K562 (cell line): Measurements from ENCODE around the gene GATA5. TPM values are rescaled to one million over a fixed set of nuclear protein-coding genes. Genes with fewer than 3 reads are reported as not detected.

ENCODE experiments used
- ATAC-seq: fragments of 200-7000 bp; cut with Tn5 transposase; 3 replicates; pipeline ENCODE4 v1.9.1; 2020; ENCODE audit warnings: moderate library complexity
- BruUV-seq: library from RNA; stranded (reverse); fragments of 400-500 nt; replicated peaks from 2 replicates; lab custom pipeline; 2021; lab: Mats Ljungman, UMichigan
- CTCF ChIA-PET: fragments of 300-600 bp; formaldehyde crosslinking; extraction: SDS; loops from one replicate; lab custom pipeline; 2021; ENCODE audit warnings: low intra/inter-chr PET ratio; lab: Yijun Ruan, JAX
- POLR2A ChIA-PET: fragments of 300-600, 350-650 bp; sonication (Branson Sonifier 250); formaldehyde crosslinking; extraction: SDS; loops from one replicate; lab custom pipeline; 2021; ENCODE audit warnings: antibody characterized with exemption, inconsistent platforms; lab: Yijun Ruan, JAX
- DNase-seq, 4 experiments: peaks; one replicate each; pipeline versions ENCODE4 v3.0.0 to v3.0.0-alpha.2; 2011 to 2018; ENCODE audit warnings: low spot score in 3 of 4, mixed read lengths in 3 of 4; ENCODE audit errors: extremely low read depth in 1 of 4
- FAIRE-seq: peaks from 2 replicates; lab custom pipeline; 2011; peaks lifted over from hg19 to GRCh38; lab: Jason Lieb, UNC
- H2AFZ ChIP-seq: 2 replicates; pipeline ENCODE4 v1.6.0; 2011; ENCODE audit warnings: low read depth, low read length, control low read depth, inconsistent platforms
- H3K27ac ChIP-seq: fragments of 200-600 bp; 3 replicates; pipeline ENCODE4 v1.8.0; 2011; ENCODE audit warnings: low read depth, mild to moderate bottlenecking, control low read depth, inconsistent platforms, low read length, moderate library complexity, mixed read lengths; ENCODE audit errors: extremely low read depth
- H3K27me3 ChIP-seq, 2 experiments: fragments of 300-600 bp in 1 of 2; 2 replicates in 1 of 2; 3 replicates in 1 of 2; pipeline versions ENCODE4 v1.6.0 to v1.8.0; 2011; ENCODE audit warnings: inconsistent platforms in 2 of 2, low read length in 2 of 2, mild to moderate bottlenecking in 1 of 2, mixed read lengths in 1 of 2, moderate library complexity in 1 of 2; ENCODE audit not compliant: control insufficient read depth in 2 of 2, insufficient read depth in 2 of 2
- H3K36me3 ChIP-seq: fragments of 300-600 bp; 3 replicates; pipeline ENCODE4 v1.8.0; 2011; ENCODE audit warnings: mild to moderate bottlenecking, low read length, inconsistent platforms; ENCODE audit not compliant: control insufficient read depth, insufficient read depth
- H3K4me1 ChIP-seq, 2 experiments: fragments of 200-600 bp in 1 of 2; replicated peaks in 1 of 2; 2 replicates in 1 of 2; 3 replicates in 1 of 2; pipeline versions ENCODE4 v1.5.1 to v1.8.0; 2011; ENCODE audit warnings: inconsistent platforms in 2 of 2, low read length in 2 of 2, mild to moderate bottlenecking in 1 of 2, mixed read lengths in 1 of 2, moderate library complexity in 1 of 2; ENCODE audit not compliant: control insufficient read depth in 2 of 2, insufficient read depth in 2 of 2
- H3K4me2 ChIP-seq: 2 replicates; pipeline ENCODE4 v1.6.1; 2011; ENCODE audit warnings: low read length, control low read depth, inconsistent platforms, mixed read lengths; ENCODE audit not compliant: insufficient read depth
- H3K4me3 ChIP-seq: fragments of 200-600 bp; sonication (generic), shearing (Covaris generic); 2 replicates; pipeline ENCODE4 v1.5.1; 2016; ENCODE audit warnings: control low read depth, inconsistent platforms
- H3K79me2 ChIP-seq: fragments of 200-600 bp; 3 replicates; pipeline ENCODE4 v1.8.0; 2011; ENCODE audit warnings: low read length, inconsistent platforms; ENCODE audit not compliant: control insufficient read depth, insufficient read depth
- H3K9ac ChIP-seq, 2 experiments: 2 replicates each; pipeline versions ENCODE4 v1.6.0 to v1.6.1; 2011; ENCODE audit warnings: low read depth in 2 of 2, low read length in 2 of 2, control low read depth in 1 of 2, inconsistent platforms in 1 of 2, mild to moderate bottlenecking in 1 of 2, mixed read lengths in 1 of 2; ENCODE audit not compliant: insufficient read depth in 1 of 2
- H3K9me1 ChIP-seq: one replicate; pipeline ENCODE4 v1.6.0; 2011; ENCODE audit warnings: inconsistent platforms, mild to moderate bottlenecking, low read length, moderate library complexity; ENCODE audit not compliant: control insufficient read depth, insufficient read depth
- H3K9me3 ChIP-seq: replicated peaks from 2 replicates; pipeline ENCODE4 v1.5.1; 2011; ENCODE audit warnings: low read depth, low read length, inconsistent platforms; ENCODE audit not compliant: control insufficient read depth, insufficient read depth
- H4K20me1 ChIP-seq: replicated peaks from 2 replicates; pipeline ENCODE4 v1.6.1; 2011; ENCODE audit warnings: low read length, inconsistent platforms, mixed read lengths; ENCODE audit not compliant: control insufficient read depth, insufficient read depth
- CBX5 ChIP-seq: IDR thresholded peaks from 2 replicates; pipeline ENCODE4 v1.6.1; 2014; ENCODE audit warnings: low read depth, borderline replicate concordance
- DNMT1 ChIP-seq: fragments of 450-650 bp; IDR thresholded peaks from 2 replicates; pipeline ENCODE4 v1.6.1; 2016; ENCODE audit warnings: antibody characterized with exemption, mild to moderate bottlenecking
- FIP1L1 ChIP-seq: fragments of 200-400 bp; formaldehyde crosslinking; IDR thresholded peaks from 2 replicates; pipeline ENCODE4 v1.6.1; 2018; ENCODE audit warnings: mild to moderate bottlenecking, low read depth, low read length; ENCODE audit not compliant: poor library complexity, severe bottlenecking
- FOXJ2 ChIP-seq: fragments of 200-800 bp; sonication (Bioruptor generic); IDR thresholded peaks from 2 replicates; pipeline ENCODE4 v1.6.1; 2016; ENCODE audit warnings: missing genetic modification characterization, missing compliant biosample characterization
- GATAD2A ChIP-seq: fragments of 450-650 bp; IDR thresholded peaks from 2 replicates; pipeline ENCODE4 v1.6.1; 2017
- HMG20B ChIP-seq: fragments of 250-450 bp; sonication (Bioruptor Pico); IDR thresholded peaks from 2 replicates; pipeline ENCODE4 v1.5.0; 2021; ENCODE audit warnings: mild to moderate bottlenecking
- MXI1 ChIP-seq: IDR thresholded peaks from 2 replicates; pipeline ENCODE4 v1.6.1; 2011; ENCODE audit warnings: low read depth, mild to moderate bottlenecking, improper control_type of control experiment, low read length
- NFYB ChIP-seq: IDR thresholded peaks from 2 replicates; pipeline ENCODE4 v1.6.1; 2011; ENCODE audit warnings: mild to moderate bottlenecking, moderate library complexity; ENCODE audit not compliant: insufficient read length; ENCODE audit errors: extremely low read depth
- PURB ChIP-seq: sonication (generic); formaldehyde crosslinking; IDR thresholded peaks from 2 replicates; pipeline ENCODE4 v1.9.0; 2021; ENCODE audit warnings: low read depth, mild to moderate bottlenecking, missing genetic modification reagents
- STAT5B ChIP-seq: fragments of 250-450 bp; sonication (Bioruptor Pico); IDR thresholded peaks from 2 replicates; pipeline ENCODE4 v1.8.0; 2021; ENCODE audit warnings: mild to moderate bottlenecking, inconsistent platforms
- ZBTB1 ChIP-seq: sonication (generic); formaldehyde crosslinking; IDR thresholded peaks from 2 replicates; pipeline ENCODE4 v1.8.1; 2023; ENCODE audit warnings: missing genetic modification reagents, low read depth, mild to moderate bottlenecking, borderline replicate concordance
- WGBS: fragments of 100-300 bp; shearing (Covaris generic); methylation state at CpG from one replicate; pipeline ENCODE4 v1.1.6; 2016; ENCODE audit warnings: low coverage, mixed read lengths; ENCODE audit not compliant: insufficient coverage; ENCODE audit errors: missing lambda C conversion rate; 5-methylcytosine and 5-hydroxymethylcytosine counted together
- in situ Hi-C: fragments of 300-500 bp; cut with MboI; formaldehyde crosslinking; loops from 4 replicates; pipeline ENCODE4 v1.15.0; 2018; ENCODE audit warnings: inconsistent platforms, mixed read lengths
- intact Hi-C: fragments of 100-400 bp; cut with micrococcal nuclease; formaldehyde crosslinking; loops from 2 replicates; pipeline ENCODE4 v1.14.2; 2022
- polyA plus RNA-seq, 8 experiments: library from polyadenylated mRNA; depleted of rRNA in 4 of 8; stranded (reverse) in 5 of 8; unstranded in 3 of 8; fragments of >200 nt; fragmentation: Nextera tagmentation in 2 of 8; fragmentation: Illumina TruSeq in 1 of 8; extraction: Ambion mirVana in 2 of 8; extraction: Trizol in 1 of 8; gene quantifications; 2 replicates each; pipeline versions ENCODE4 v1.2.1 to v1.2.3, GENCODE V29; 2011 to 2014; ENCODE audit warnings: inconsistent platforms in 1 of 8, missing spikeins in 1 of 8
- total RNA-seq, 7 experiments: library from RNA; depleted of rRNA in 6 of 7; stranded (reverse); fragments of >200 nt in 6 of 7; fragmentation: Illumina TruSeq in 2 of 7; extraction: Trizol in 2 of 7; gene quantifications; 2 replicates each; pipeline versions ENCODE4 v1.2.1 to v1.2.3, GENCODE V29; 2011 to 2021; ENCODE audit warnings: low replicate concordance in 1 of 7
- TF ChIP-seq, protein P1 (sequence below): fragments of 450-650 bp; IDR thresholded peaks from 2 replicates; pipeline ENCODE4 v1.6.1; 2014; ENCODE audit warnings: low read depth, mild to moderate bottlenecking, moderate library complexity, borderline replicate concordance

Gene GATA5
- total and polyA plus RNA-seq, 9 of the 15 experiments (the other 6 are each of a cell fraction or from before 2014, with no cell fraction given) = 0.09 to 0.57 (median 0.20) TPM; not detected in 3

DNA sequence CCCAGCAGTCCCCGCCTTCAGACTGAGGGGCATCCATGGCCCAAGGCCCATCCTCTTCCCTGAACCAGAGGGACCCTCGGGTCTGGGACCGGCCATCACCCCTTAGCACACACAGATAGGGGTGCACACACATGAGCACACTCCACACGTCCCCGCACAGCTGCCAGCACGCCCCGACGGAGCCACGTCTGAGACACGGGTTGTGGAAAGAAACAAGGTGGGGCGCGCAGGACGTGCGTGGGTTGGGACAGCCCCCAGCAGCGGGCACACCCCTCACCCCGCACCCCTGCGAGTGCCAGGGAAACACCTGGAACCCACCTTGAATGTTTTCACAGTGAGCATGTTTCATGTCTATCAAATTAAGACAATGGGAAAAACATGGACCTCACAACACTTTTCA, 6.4 kb downstream of the GATA5 start:
- Histone ChIP-seq H3K4me2 (no peak overlapping the region), H2AFZ (no peak overlapping the region), H3K36me3 (no peaks in the 10 kb centered on the region), H3K4me3 (no peak overlapping the region), H3K27ac (no peak overlapping the region), H3K9ac (no peak overlapping the region), H3K9me3 (no peaks in the 10 kb centered on the region), H3K79me2 (no peaks in the 10 kb centered on the region), H3K9me1 (no peaks in the 10 kb centered on the region), H3K27me3 (peaks cover 8 to 51% of the 10 kb centered on the region in 2 experiments; a peak in 4 of 5 replicates), H3K4me1 (peaks cover 0 to 66% of the 10 kb centered on the region in 2 experiments; a peak in 2 of 5 replicates), H4K20me1 (no peaks in the 10 kb centered on the region; the same call in 1 of the 2 replicates)
- in situ Hi-C loops (no loop called here), intact Hi-C loops (no loop called here)
- CTCF ChIA-PET = no interaction called here
- DNase-seq = no peak
- no peak for ATAC-seq
- WGBS = 15% methylated on average over 17 of the region's 17 CpGs
- FAIRE-seq = no peak
- POLR2A ChIA-PET = no interaction called here
- no TSS peak for BruUV-seq
- TF ChIP-seq HMG20B (CRISPR knock-in tag) (no peak), FOXJ2 (tag) (no peak), PURB (CRISPR knock-in tag) (no peak), DNMT1 (no peak), ZBTB1 (CRISPR knock-in tag) (no peak), NFYB (no peak), FIP1L1 (no peak), GATAD2A (no peak), STAT5B (CRISPR knock-in tag) (no peak), MXI1 (no peak), CBX5 (no peak)
- TF ChIP-seq, protein P1, sequence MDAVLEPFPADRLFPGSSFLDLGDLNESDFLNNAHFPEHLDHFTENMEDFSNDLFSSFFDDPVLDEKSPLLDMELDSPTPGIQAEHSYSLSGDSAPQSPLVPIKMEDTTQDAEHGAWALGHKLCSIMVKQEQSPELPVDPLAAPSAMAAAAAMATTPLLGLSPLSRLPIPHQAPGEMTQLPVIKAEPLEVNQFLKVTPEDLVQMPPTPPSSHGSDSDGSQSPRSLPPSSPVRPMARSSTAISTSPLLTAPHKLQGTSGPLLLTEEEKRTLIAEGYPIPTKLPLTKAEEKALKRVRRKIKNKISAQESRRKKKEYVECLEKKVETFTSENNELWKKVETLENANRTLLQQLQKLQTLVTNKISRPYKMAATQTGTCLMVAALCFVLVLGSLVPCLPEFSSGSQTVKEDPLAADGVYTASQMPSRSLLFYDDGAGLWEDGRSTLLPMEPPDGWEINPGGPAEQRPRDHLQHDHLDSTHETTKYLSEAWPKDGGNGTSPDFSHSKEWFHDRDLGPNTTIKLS = no peak
